Measurements from ENCODE around the gene GH1.
"Not testable (repeated sequence)": the region's sequence is repeated elsewhere in the genome, so short reads cannot be mapped to it uniquely, and the experiment has no call there.

The GH1 gene

GRCh38 chr17:63903787-63904201 lies 14.8 kb downstream of the GH1 start:
- H3K4me1 ChIP-seq (ENCODE audit: insufficient read depth, low read length); H3K27ac ChIP-seq (ENCODE audit: low read length); H3K9ac ChIP-seq (ENCODE audit: low read depth, low read length); H3K36me3 ChIP-seq (ENCODE audit: insufficient read depth, low read depth, low read length); H3K9me3 ChIP-seq (ENCODE audit: insufficient read depth, low read depth, low read length); H3K4me3 ChIP-seq (ENCODE audit: low read length); H3K27me3 ChIP-seq (ENCODE audit: insufficient read depth, low read length): not testable (repeated sequence)

- H3K4me1 ChIP-seq (ENCODE audit: insufficient read depth, low read length); H3K36me3 ChIP-seq (ENCODE audit: insufficient read depth, low read depth, low read length); H3K4me3 ChIP-seq (ENCODE audit: low read length); H3K27me3 ChIP-seq (ENCODE audit: insufficient read depth, low read length); H3K9me3 ChIP-seq (ENCODE audit: insufficient read depth, low read depth, low read length); H3K27ac ChIP-seq (ENCODE audit: low read length); H3K9ac ChIP-seq (ENCODE audit: low read depth, low read length): not testable (repeated sequence)
These were observed 16.7 kb downstream of the GH1 start for GRCh38 chr17:63901971-63902370.

- H3K9ac ChIP-seq (ENCODE audit: low read depth, low read length) = not testable (repeated sequence)
These were observed 19.5 kb downstream of the GH1 start for GRCh38 chr17:63898899-63899798.

GRCh38 chr17:63896524-63897354 lies 21.9 kb downstream of the GH1 start, which contains the start of gene CSH1:
CSH1 (minus strand) TSS chr17:63896574; CDS start chr17:63896511, 63 bp downstream.
- not testable (repeated sequence) for H3K9me3 ChIP-seq (ENCODE audit: insufficient read depth, low read depth, low read length); H3K36me3 ChIP-seq (ENCODE audit: insufficient read depth, low read depth, low read length); H3K27ac ChIP-seq (ENCODE audit: low read length); H3K4me3 ChIP-seq (ENCODE audit: low read length); H3K4me1 ChIP-seq (ENCODE audit: insufficient read depth, low read length); H3K9ac ChIP-seq (ENCODE audit: low read depth, low read length); H3K27me3 ChIP-seq (ENCODE audit: insufficient read depth, low read length)

More at GRCh38 chr17:63898899-63899798, 19.5 kb downstream of the GH1 start:
- not testable (repeated sequence) for H3K4me1 ChIP-seq (ENCODE audit: insufficient read depth, low read length); H3K27ac ChIP-seq (ENCODE audit: low read length); H3K9me3 ChIP-seq (ENCODE audit: insufficient read depth, low read depth, low read length); H3K4me3 ChIP-seq (ENCODE audit: low read length); H3K27me3 ChIP-seq (ENCODE audit: insufficient read depth, low read length); H3K36me3 ChIP-seq (ENCODE audit: insufficient read depth, low read depth, low read length)

GRCh38 chr17:63894821-63895220 lies 23.8 kb downstream of the GH1 start:
- not testable (repeated sequence) for H3K9me3 ChIP-seq (ENCODE audit: insufficient read depth, low read depth, low read length); H3K27ac ChIP-seq (ENCODE audit: low read length); H3K36me3 ChIP-seq (ENCODE audit: insufficient read depth, low read depth, low read length); H3K27me3 ChIP-seq (ENCODE audit: insufficient read depth, low read length); H3K4me3 ChIP-seq (ENCODE audit: low read length); H3K4me1 ChIP-seq (ENCODE audit: insufficient read depth, low read length); H3K9ac ChIP-seq (ENCODE audit: low read depth, low read length)

GRCh38 chr17:63894021-63894420 lies 24.6 kb downstream of the GH1 start:
- H3K27me3 ChIP-seq (ENCODE audit: insufficient read depth, low read length); H3K4me3 ChIP-seq (ENCODE audit: low read length); H3K9ac ChIP-seq (ENCODE audit: low read depth, low read length); H3K36me3 ChIP-seq (ENCODE audit: insufficient read depth, low read depth, low read length); H3K9me3 ChIP-seq (ENCODE audit: insufficient read depth, low read depth, low read length); H3K4me1 ChIP-seq (ENCODE audit: insufficient read depth, low read length); H3K27ac ChIP-seq (ENCODE audit: low read length): not testable (repeated sequence)

- H3K27me3 ChIP-seq (ENCODE audit: insufficient read depth, low read length) = not testable (repeated sequence)
These were observed 26.2 kb downstream of the GH1 start for GRCh38 chr17:63892316-63893037.

GRCh38 chr17:63889026-63889848 lies 29.4 kb downstream of the GH1 start:
- H3K27ac ChIP-seq (ENCODE audit: low read length); H3K9ac ChIP-seq (ENCODE audit: low read depth, low read length); H3K36me3 ChIP-seq (ENCODE audit: insufficient read depth, low read depth, low read length); H3K4me3 ChIP-seq (ENCODE audit: low read length); H3K9me3 ChIP-seq (ENCODE audit: insufficient read depth, low read depth, low read length); H3K4me1 ChIP-seq (ENCODE audit: insufficient read depth, low read length); H3K27me3 ChIP-seq (ENCODE audit: insufficient read depth, low read length): not testable (repeated sequence)

More at GRCh38 chr17:63892316-63893037, 26.2 kb downstream of the GH1 start:
- not testable (repeated sequence) for H3K9me3 ChIP-seq (ENCODE audit: insufficient read depth, low read depth, low read length); H3K4me3 ChIP-seq (ENCODE audit: low read length); H3K27ac ChIP-seq (ENCODE audit: low read length); H3K4me1 ChIP-seq (ENCODE audit: insufficient read depth, low read length); H3K9ac ChIP-seq (ENCODE audit: low read depth, low read length); H3K36me3 ChIP-seq (ENCODE audit: insufficient read depth, low read depth, low read length)

- not testable (repeated sequence) for H3K27me3 ChIP-seq (ENCODE audit: insufficient read depth, low read length); H3K9ac ChIP-seq (ENCODE audit: low read depth, low read length); H3K4me3 ChIP-seq (ENCODE audit: low read length); H3K36me3 ChIP-seq (ENCODE audit: insufficient read depth, low read depth, low read length); H3K27ac ChIP-seq (ENCODE audit: low read length); H3K9me3 ChIP-seq (ENCODE audit: insufficient read depth, low read depth, low read length); H3K4me1 ChIP-seq (ENCODE audit: insufficient read depth, low read length)
These were observed 33.5 kb downstream of the GH1 start for GRCh38 chr17:63885119-63885518.

- not testable (repeated sequence) for H3K4me1 ChIP-seq (ENCODE audit: insufficient read depth, low read length); H3K9ac ChIP-seq (ENCODE audit: low read depth, low read length); H3K9me3 ChIP-seq (ENCODE audit: insufficient read depth, low read depth, low read length); H3K27me3 ChIP-seq (ENCODE audit: insufficient read depth, low read length); H3K27ac ChIP-seq (ENCODE audit: low read length); H3K36me3 ChIP-seq (ENCODE audit: insufficient read depth, low read depth, low read length); H3K4me3 ChIP-seq (ENCODE audit: low read length)
These were observed 36.0 kb downstream of the GH1 start for GRCh38 chr17:63882626-63883126.

Data from iPS-20b (cell line).